ES-I3 (cell line): ENCODE measurements around the gene HSFY2.
"Not testable (repeated sequence)": the region's sequence is repeated elsewhere in the genome, so short reads cannot be mapped to it uniquely, and the experiment has no call there.

Experiments used
- H3K36me3 ChIP-seq: 2 replicates; pipeline ENCODE4 v1.6.1; 2013; ENCODE audit warnings: mild to moderate bottlenecking, low read length, control low read depth, moderate library complexity; ENCODE audit not compliant: insufficient read depth
- H3K4me1 ChIP-seq: 2 replicates; pipeline ENCODE4 v1.6.1; 2013; ENCODE audit warnings: mild to moderate bottlenecking, control low read depth, low read length; ENCODE audit not compliant: insufficient read depth
- H3K9ac ChIP-seq: 2 replicates; pipeline ENCODE4 v1.6.1; 2013; ENCODE audit warnings: low read depth, mild to moderate bottlenecking, low read length, moderate library complexity
- H3K9me3 ChIP-seq: 2 replicates; pipeline ENCODE4 v1.6.1; 2013; ENCODE audit warnings: mild to moderate bottlenecking, low read length, moderate library complexity; ENCODE audit not compliant: control insufficient read depth, insufficient read depth

The HSFY2 gene, protein sequence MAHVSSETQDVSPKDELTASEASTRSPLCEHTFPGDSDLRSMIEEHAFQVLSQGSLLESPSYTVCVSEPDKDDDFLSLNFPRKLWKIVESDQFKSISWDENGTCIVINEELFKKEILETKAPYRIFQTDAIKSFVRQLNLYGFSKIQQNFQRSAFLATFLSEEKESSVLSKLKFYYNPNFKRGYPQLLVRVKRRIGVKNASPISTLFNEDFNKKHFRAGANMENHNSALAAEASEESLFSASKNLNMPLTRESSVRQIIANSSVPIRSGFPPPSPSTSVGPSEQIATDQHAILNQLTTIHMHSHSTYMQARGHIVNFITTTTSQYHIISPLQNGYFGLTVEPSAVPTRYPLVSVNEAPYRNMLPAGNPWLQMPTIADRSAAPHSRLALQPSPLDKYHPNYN

DNA sequence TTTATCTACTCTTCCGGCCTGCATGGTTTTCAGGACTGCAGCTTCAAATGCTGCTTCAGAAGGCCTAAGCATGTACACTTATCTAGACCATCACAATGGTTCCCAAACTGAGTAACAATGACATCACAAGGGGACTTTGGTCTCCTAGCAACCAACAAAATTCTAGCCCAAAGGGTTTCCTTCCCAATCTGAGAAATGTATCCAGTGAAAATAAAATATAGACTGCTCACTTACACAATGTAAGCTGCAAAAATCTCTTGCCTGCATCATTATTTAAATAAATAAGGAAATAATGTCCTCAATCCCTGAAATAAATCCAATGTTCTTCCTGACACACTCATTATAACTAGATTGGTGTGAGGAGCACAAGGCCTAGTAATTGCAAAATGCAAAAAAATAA is at the start of gene HSFY2:
Gene HSFY2 (minus strand): TSS at position 101 of the 400 bp plus-strand sequence. CDS start 117 bp downstream, outside the sequence.
- not testable (repeated sequence) for H3K4me1 ChIP-seq, H3K9me3 ChIP-seq, H3K9ac ChIP-seq

DNA sequence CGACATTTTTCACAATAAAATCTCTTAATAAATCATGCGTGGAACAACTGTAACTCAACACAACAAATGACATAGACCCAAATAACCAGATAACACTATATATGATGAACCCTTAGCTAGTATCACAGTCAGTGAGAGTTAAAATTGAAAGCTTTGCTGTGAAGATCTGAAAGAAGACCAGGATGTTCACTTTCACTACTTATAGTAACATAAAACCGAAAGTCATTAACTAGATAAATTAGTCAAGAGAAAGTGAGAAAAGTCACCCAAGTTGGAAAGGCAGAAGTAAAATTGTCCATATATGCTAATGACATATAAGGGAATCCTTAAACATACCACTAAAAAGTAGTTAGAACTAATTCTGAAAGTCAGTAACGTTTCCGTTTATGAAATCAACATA is 42.2 kb upstream of the HSFY2 start:
- not testable (repeated sequence) for H3K9me3 ChIP-seq, H3K4me1 ChIP-seq, H3K9ac ChIP-seq, H3K36me3 ChIP-seq

More for the DNA sequence above, at the start of gene HSFY2:
- not testable (repeated sequence) for H3K36me3 ChIP-seq

DNA sequence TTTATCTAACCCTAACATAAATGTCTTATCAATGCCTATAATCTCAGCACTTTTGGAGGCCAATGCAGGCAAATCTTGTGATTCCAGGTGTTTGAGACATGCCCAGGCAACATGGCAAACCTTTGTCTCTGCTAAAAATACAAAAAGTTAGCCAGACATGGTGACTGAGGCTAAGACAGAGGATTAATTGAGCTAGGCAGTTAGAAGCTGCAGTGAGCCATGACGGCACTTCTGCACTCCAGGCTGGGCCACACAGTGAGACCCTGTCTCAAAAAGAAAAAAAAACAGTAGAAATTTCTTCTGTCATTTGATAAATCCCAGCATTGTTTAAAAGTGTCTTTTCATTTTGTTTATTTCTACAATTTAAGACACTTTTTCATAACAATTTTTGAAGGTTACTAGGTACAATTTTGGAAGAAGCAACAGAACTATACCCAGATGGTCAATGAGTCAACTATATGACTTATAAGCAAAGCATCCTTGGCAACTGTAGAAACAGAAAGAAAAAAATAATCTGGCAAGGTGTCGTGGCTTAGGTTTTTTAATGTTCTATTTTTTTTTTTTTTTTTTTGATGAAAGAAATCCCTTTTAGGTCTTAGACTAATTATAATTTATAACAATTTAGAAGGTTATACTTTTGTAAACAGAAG is 15.3 kb upstream of the HSFY2 start:
- H3K9me3 ChIP-seq, H3K4me1 ChIP-seq, H3K36me3 ChIP-seq, H3K9ac ChIP-seq: not testable (repeated sequence)

DNA sequence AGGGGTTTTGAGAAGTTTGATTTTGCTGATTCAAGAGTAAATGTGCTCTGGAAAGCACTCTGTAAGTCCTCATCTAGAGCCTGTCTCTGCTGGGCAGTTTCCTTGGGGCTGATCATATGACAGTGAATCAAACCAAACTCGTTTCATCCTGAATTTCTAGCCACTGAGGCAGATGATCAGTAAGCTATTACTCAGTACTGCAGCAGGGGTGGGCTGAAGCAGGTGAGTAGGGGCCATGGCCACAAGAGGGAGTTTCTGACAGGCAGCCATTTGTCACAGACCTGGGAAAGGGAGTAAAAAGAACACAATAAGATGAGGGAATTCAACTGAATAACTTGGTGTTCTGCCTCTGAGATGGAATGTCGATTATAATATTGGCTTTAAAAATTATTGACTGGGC is 19.5 kb downstream of the HSFY2 start:
- not testable (repeated sequence) for H3K9ac ChIP-seq, H3K9me3 ChIP-seq, H3K4me1 ChIP-seq, H3K36me3 ChIP-seq

DNA sequence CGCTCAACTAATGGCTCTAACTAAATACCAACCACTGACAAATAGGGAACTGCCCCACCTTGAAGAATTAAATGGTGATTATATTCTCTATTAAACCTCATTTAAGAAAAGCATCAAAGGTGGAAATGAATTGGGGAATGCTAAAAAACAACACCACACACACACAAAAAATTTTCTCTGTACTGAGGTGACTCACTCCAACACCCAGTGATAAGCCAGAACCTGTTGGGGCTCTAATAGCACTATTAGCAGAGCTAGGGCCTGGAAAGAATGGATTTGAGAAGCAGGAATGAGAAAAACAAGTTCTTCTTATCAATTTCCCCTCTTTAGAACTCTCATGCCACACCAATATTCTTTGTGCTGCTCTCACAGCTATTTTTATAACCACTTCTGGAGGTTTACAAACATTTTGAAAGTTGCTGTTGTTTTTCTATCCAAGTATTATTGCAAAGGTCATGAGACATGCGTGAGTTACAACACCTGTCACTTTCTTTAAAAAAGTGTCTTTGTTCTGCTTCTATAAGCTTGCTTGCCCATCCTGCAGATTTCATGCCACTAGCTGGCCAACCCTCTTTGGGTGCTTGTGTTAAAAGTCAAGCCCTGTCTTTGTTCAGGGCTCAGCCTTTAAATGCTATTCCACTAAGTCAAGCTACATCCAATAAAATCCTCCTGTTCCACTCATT is 20.3 kb downstream of the HSFY2 start:
- H3K4me1 ChIP-seq, H3K9ac ChIP-seq, H3K9me3 ChIP-seq, H3K36me3 ChIP-seq: not testable (repeated sequence)

DNA sequence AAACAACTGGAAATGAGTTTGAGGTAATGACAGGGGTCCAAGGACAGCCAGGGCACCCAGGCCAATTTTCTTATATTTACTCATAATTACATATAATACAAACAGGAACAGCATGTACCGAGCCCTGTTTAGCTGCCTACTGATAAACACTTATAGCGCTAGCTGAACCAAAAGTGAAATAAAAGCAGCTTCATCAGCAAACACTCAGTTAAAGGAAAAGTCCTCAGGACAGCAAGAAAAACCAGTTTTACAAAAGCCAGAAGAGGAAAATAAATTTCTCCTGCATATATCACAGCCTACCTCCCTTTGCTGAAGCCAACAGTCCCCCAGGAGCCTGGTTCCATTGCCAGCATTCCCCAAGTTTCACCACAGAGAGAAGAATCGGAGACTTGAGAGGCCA is 49.8 kb downstream of the HSFY2 start:
- not testable (repeated sequence) for H3K9ac ChIP-seq, H3K4me1 ChIP-seq, H3K36me3 ChIP-seq, H3K9me3 ChIP-seq
